Esophagus squamous epithelium (tissue), 4 donors: ENCODE measurements around the gene TFF1.

Source experiments
- CTCF ChIP-seq, 6 experiments: fragments of 450-650 bp in 4 of 6; fragments of 200-600 bp in 2 of 6; sonication (generic) in 2 of 6; IDR thresholded peaks; one replicate each; pipeline ENCODE4 v1.5.1; 2016 to 2019; ENCODE audit warnings: antibody characterized with exemption in 6 of 6, mild to moderate bottlenecking in 4 of 6, moderate library complexity in 4 of 6
- POLR2A ChIP-seq, 4 donors: fragments of 450-650 bp; IDR thresholded peaks; one replicate each; pipeline ENCODE4 v1.6.1; 2017; ENCODE audit warnings: antibody characterized with exemption in 4 of 4, mild to moderate bottlenecking in 4 of 4, moderate library complexity in 3 of 4

GRCh38 chr21:42406201-42406621 is 39.9 kb upstream of the TFF1 start:
- TF ChIP-seq POLR2A (IDR thresholded peaks at IDR 0.05) (no peak), CTCF (IDR thresholded peaks at IDR 0.05) (no peak)
